Karpas-422 (cell line): ENCODE measurements around the gene EPB41L4A. TPM values are rescaled to one million over a fixed set of nuclear protein-coding genes. Genes with fewer than 3 reads are reported as not detected.
A peak's percentile ranks its signal among the peaks of the same experiment; 100 is the strongest.

Experiments
- DNase-seq: peaks from one replicate; pipeline ENCODE4 v3.0.0-alpha.2; 2015
- H2AFZ ChIP-seq: fragments of 200-600 bp; sonication (generic); 2 replicates; pipeline ENCODE4 v1.6.1; 2014; ENCODE audit warnings: antibody characterized with exemption, low read length, mixed read lengths
- H3K27ac ChIP-seq: fragments of 200-600 bp; sonication (generic); 2 replicates; pipeline ENCODE4 v1.5.1; 2014; ENCODE audit warnings: mild to moderate bottlenecking, low read length, moderate library complexity
- H3K27me3 ChIP-seq: fragments of 200-600 bp; sonication (generic); 2 replicates; pipeline ENCODE4 v1.6.1; 2014; ENCODE audit warnings: low read length, mixed read lengths
- H3K36me3 ChIP-seq: fragments of 200-600 bp; sonication (generic); 2 replicates; pipeline ENCODE4 v1.6.1; 2014; ENCODE audit warnings: low read length, mixed read lengths; ENCODE audit not compliant: insufficient read depth
- H3K4me1 ChIP-seq: fragments of 200-600 bp; sonication (generic); 2 replicates; pipeline ENCODE4 v1.6.1; 2014; ENCODE audit warnings: mild to moderate bottlenecking, low read length, mixed read lengths
- H3K4me2 ChIP-seq: fragments of 200-600 bp; sonication (generic); 2 replicates; pipeline ENCODE4 v1.6.1; 2014; ENCODE audit warnings: low read length, low read depth, mild to moderate bottlenecking; ENCODE audit not compliant: poor library complexity, severe bottlenecking
- H3K4me3 ChIP-seq: fragments of 200-600 bp; sonication (generic); 2 replicates; pipeline ENCODE4 v1.5.1; 2014; ENCODE audit warnings: mild to moderate bottlenecking, antibody characterized with exemption, low read length, mixed read lengths
- H3K79me2 ChIP-seq: fragments of 200-600 bp; sonication (generic); 2 replicates; pipeline ENCODE4 v1.6.1; 2014; ENCODE audit warnings: mild to moderate bottlenecking, low read length, mixed read lengths
- H3K9ac ChIP-seq: fragments of 200-600 bp; sonication (generic); 2 replicates; pipeline ENCODE4 v1.6.0; 2014; ENCODE audit warnings: low read length
- H3K9me2 ChIP-seq: fragments of 200-600 bp; sonication (generic), shearing (Covaris generic); replicated peaks from 2 replicates; pipeline ENCODE4 v1.6.0; 2014; ENCODE audit warnings: mild to moderate bottlenecking, low read length, moderate library complexity; ENCODE audit not compliant: insufficient read depth
- H3K9me3 ChIP-seq: fragments of 300-700, 200-600 bp; sonication (generic); 2 replicates; pipeline ENCODE4 v1.6.1; 2014; ENCODE audit warnings: low read length, mixed read lengths
- H4K20me1 ChIP-seq: fragments of 200-600 bp; sonication (generic); 2 replicates; pipeline ENCODE4 v1.6.1; 2014; ENCODE audit warnings: mild to moderate bottlenecking, antibody characterized with exemption, low read length, low read depth; ENCODE audit not compliant: insufficient read depth
- total RNA-seq: library from RNA; depleted of rRNA; stranded (reverse); fragments of >200 nt; shearing (Covaris generic); gene quantifications from 2 replicates; pipeline ENCODE4 v1.2.3, GENCODE V29; 2014; ENCODE audit warnings: low replicate concordance

The EPB41L4A gene
- total RNA-seq, 1 experiment from 2014 or later, result 0.63 TPM

DNA sequence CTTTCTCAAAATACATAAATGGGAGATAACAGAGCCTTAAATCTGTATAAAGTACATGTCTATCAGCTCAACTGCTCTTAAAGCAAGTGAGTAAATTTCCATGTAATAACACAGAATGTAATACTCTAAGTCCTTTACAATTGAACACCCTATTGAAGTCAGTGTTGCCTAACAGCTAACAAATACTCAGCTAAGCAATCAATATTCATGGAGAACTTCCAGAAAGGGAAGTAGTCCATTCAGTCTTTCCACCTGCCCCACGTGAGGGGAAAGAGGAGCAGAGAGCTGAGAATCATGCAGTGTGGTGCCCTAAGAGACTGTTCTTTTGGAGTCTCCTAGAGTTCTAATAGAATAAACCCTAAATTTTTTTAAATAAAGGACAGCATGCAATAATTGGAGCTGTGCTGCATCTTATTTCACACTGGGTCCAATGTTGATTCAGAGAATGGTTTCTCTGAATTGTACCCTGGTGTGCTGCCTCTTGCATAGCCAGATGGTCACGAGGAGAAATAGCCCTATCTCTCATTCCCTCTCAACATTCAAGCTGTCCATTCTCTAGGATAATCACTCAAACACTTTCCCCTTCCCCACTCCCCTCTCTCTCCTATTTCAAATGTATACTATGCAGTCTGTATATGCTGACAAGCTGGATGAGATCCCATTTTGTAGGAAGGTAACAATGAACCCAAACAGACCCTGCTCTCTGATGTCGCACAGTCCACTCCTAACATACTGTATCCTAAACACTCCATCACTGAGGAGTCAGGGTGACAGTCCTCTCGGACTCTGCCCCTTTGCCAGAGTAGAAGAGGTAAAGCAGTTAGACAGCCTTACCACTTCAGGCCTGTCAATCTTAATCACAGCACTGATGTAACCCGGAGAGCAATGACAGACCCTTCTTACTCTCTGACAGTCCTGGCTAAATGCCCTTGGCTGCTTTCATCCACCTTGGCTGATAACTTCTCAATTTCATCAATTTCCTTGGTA is 134.8 kb downstream of the EPB41L4A start:
- Histone ChIP-seq H4K20me1 (no peaks in the 10 kb centered on the region), H2AFZ (no peak overlapping the region), H3K27ac (no peak overlapping the region), H3K4me2 (no peak overlapping the region), H3K9me2 (no peaks in the 10 kb centered on the region), H3K36me3 (no peaks in the 10 kb centered on the region), H3K9ac (no peak overlapping the region), H3K9me3 (no peaks in the 10 kb centered on the region), H3K4me1 (0 out of 2 replicates have a peak, but pooled peaks cover 6% of the 10 kb centered on the region), H3K79me2 (no peaks in the 10 kb centered on the region), H3K4me3 (no peak overlapping the region), H3K27me3 (no peaks in the 10 kb centered on the region)
- no peak for DNase-seq

GRCh38 chr5:112283034-112283582 is 136.0 kb downstream of the EPB41L4A start:
- no peak overlapping the region for H3K9ac ChIP-seq

GRCh38 chr5:112279082-112279481 is 140.0 kb downstream of the EPB41L4A start:
- Histone ChIP-seq H3K9me2 (no peaks in the 10 kb centered on the region), H3K4me1 (peaks cover 51% of the 10 kb centered on the region), H2AFZ (no peak overlapping the region), H3K27ac (no peak overlapping the region), H4K20me1 (no peaks in the 10 kb centered on the region), H3K79me2 (no peaks in the 10 kb centered on the region), H3K4me3 (no peak overlapping the region), H3K4me2 (no peak overlapping the region), H3K27me3 (no peaks in the 10 kb centered on the region), H3K9ac (no peak overlapping the region), H3K9me3 (no peaks in the 10 kb centered on the region), H3K36me3 (no peaks in the 10 kb centered on the region)
- DNase-seq, result no peak

More at GRCh38 chr5:112283034-112283582, 136.0 kb downstream of the EPB41L4A start:
- Histone ChIP-seq H3K27me3 (no peaks in the 10 kb centered on the region), H3K4me2 (no peak overlapping the region), H3K9me3 (no peaks in the 10 kb centered on the region), H3K4me1 (peaks cover 11% of the 10 kb centered on the region), H3K27ac (no peak overlapping the region), H4K20me1 (no peaks in the 10 kb centered on the region), H3K36me3 (no peaks in the 10 kb centered on the region), H2AFZ (no peak overlapping the region), H3K9me2 (no peaks in the 10 kb centered on the region), H3K4me3 (no peak overlapping the region), H3K79me2 (no peaks in the 10 kb centered on the region)
- DNase-seq, result no peak

DNA sequence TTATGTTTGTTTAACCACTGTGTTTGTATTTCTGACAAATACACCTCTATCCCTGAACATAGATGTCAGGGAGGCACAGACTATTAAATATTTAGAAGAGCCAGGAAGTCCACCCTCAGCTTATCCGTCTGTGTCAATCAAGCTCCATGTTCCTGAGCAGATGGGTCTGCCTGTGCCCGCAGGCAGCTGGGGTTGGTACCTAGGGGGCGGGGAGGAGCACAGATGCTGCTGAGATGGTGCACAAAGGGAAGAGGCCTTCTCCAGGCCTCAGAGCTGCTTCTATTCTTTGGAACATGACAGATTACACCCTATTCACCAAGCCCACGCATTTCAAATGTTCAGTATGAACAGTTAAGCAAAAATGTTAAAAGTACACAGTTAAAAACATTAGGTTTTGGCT is 142.1 kb downstream of the EPB41L4A start:
- Histone ChIP-seq H3K4me1 (peaks cover 65% of the 10 kb centered on the region), H3K36me3 (no peaks in the 10 kb centered on the region), H3K79me2 (no peaks in the 10 kb centered on the region), H4K20me1 (no peaks in the 10 kb centered on the region), H3K27me3 (no peaks in the 10 kb centered on the region), H2AFZ (peak overlapping the region; percentile 28), H3K4me2 (peak overlapping the region; percentile 4), H3K9me2 (no peaks in the 10 kb centered on the region), H3K9ac (no peak overlapping the region), H3K27ac (peak overlapping the region; percentile 80), H3K9me3 (no peaks in the 10 kb centered on the region), H3K4me3 (no peak overlapping the region)
- DNase-seq, result peak; percentile 68

GRCh38 chr5:112275671-112276070 is 143.4 kb downstream of the EPB41L4A start:
- DNase-seq, result peak; percentile 66
- H3K4me2 ChIP-seq, result peak overlapping the region; percentile 44
- no peak overlapping the region for H2AFZ ChIP-seq
- H3K9ac ChIP-seq, result no peak overlapping the region
- peak overlapping the region; percentile 80 for H3K27ac ChIP-seq
- no peaks in the 10 kb centered on the region for H3K27me3 ChIP-seq
- H3K9me2 ChIP-seq, result no peaks in the 10 kb centered on the region
- no peak overlapping the region for H3K4me3 ChIP-seq
- H3K4me1 ChIP-seq, result peaks cover 68% of the 10 kb centered on the region
- no peaks in the 10 kb centered on the region for H3K79me2 ChIP-seq
- H4K20me1 ChIP-seq, result no peaks in the 10 kb centered on the region
- no peaks in the 10 kb centered on the region for H3K9me3 ChIP-seq
- H3K36me3 ChIP-seq, result no peaks in the 10 kb centered on the region

DNA sequence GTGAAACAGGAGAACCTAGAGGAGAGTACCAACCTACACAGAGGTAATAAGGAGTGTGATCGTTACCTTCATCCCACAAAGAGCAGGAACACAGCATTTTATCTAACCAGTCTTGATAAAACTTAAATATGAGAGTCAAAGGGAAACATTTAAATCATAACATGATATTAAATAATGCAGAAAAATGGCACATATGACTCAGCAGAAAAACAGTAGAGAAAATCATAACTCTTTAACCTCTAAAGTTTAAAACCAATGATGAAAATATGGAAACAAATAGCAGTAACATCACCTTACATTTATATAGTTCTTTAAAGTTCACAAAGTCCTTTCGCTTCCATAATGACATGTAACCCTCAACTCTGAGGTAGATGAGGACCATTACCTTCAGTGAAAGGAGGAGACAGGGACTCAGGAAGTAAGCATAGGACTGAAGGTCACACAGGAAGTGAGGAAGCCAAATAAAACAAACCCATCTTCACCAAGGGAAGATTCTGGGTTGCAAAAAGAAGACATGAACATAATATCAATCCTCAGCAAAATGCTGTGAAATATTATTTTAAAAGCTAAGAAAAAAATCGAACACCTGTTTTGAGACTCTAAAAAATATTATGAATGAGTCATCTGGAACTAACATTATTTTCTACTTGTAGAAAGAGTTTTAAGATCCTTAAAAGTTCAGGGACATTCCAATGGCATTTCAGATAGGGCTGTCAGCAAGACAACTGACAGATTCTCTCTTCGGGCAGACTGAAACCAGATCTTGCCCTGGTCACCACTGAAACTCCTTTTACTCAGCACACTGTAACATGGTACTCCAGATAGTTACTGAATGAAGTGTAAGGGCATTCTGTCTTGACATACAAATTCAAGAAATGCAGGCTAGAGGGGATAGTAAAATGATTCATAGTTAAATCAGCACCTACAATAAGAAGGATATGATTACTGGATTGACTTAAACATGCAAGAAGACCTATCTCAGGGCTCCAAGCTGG is 148.5 kb downstream of the EPB41L4A start:
- H2AFZ ChIP-seq, result peak overlapping the region; percentile 36; the same call in 1 of the 2 replicates
- no peaks in the 10 kb centered on the region for H3K79me2 ChIP-seq
- no peak overlapping the region for H3K4me3 ChIP-seq
- no peak overlapping the region for H3K4me2 ChIP-seq
- H3K27me3 ChIP-seq, result no peaks in the 10 kb centered on the region
- DNase-seq, result no peak
- H3K9ac ChIP-seq, result no peak overlapping the region
- H3K9me2 ChIP-seq, result no peaks in the 10 kb centered on the region
- no peaks in the 10 kb centered on the region for H4K20me1 ChIP-seq
- no peak overlapping the region for H3K27ac ChIP-seq
- H3K4me1 ChIP-seq, result peaks cover 57% of the 10 kb centered on the region
- no peaks in the 10 kb centered on the region for H3K36me3 ChIP-seq
- H3K9me3 ChIP-seq, result no peaks in the 10 kb centered on the region

GRCh38 chr5:112267231-112267630 is 151.8 kb downstream of the EPB41L4A start:
- Histone ChIP-seq H3K79me2 (no peaks in the 10 kb centered on the region), H3K27me3 (no peaks in the 10 kb centered on the region), H3K36me3 (no peaks in the 10 kb centered on the region), H3K9me2 (no peaks in the 10 kb centered on the region), H3K27ac (no peak overlapping the region), H3K4me2 (no peak overlapping the region), H3K4me3 (no peak overlapping the region), H4K20me1 (no peaks in the 10 kb centered on the region), H3K4me1 (peaks cover 27% of the 10 kb centered on the region), H3K9me3 (no peaks in the 10 kb centered on the region), H2AFZ (no peak overlapping the region), H3K9ac (no peak overlapping the region)
- DNase-seq, result no peak
